Tibial nerve (tissue), 4 donors: ENCODE data around the gene EFTUD2. TPM values are rescaled to one million over a fixed set of nuclear protein-coding genes. Genes with fewer than 3 reads are reported as not detected.

Experiments
- DNase-seq, 2 donors: peaks; one replicate each; pipeline ENCODE4 v3.0.0-alpha.2; 2019; ENCODE audit warnings: low spot score in 2 of 2
- H3K27ac ChIP-seq, 4 donors: fragments of 200-600 bp; sonication (generic) in 3 of 4; one replicate each; pipeline ENCODE4 v1.5.1; 2017 to 2019; ENCODE audit warnings: mild to moderate bottlenecking in 1 of 4
- H3K27me3 ChIP-seq, 2 donors: fragments of 200-600 bp; sonication (generic) in 1 of 2; one replicate each; pipeline versions ENCODE4 v1.5.1 to v1.6.0; 2017 to 2019
- H3K36me3 ChIP-seq, 3 donors: fragments of 200-600 bp; sonication (generic); one replicate each; pipeline ENCODE4 v1.5.1; 2018 to 2019
- H3K4me1 ChIP-seq, 4 donors: fragments of 200-600 bp; sonication (generic) in 3 of 4; one replicate each; pipeline ENCODE4 v1.5.1; 2017 to 2019
- H3K4me3 ChIP-seq, 4 donors: fragments of 200-600 bp; sonication (generic) in 3 of 4; one replicate each; pipeline ENCODE4 v1.5.1; 2017 to 2019; ENCODE audit warnings: mild to moderate bottlenecking in 1 of 4, moderate library complexity in 1 of 4
- H3K9me3 ChIP-seq, 4 donors: fragments of 200-600 bp; sonication (generic) in 3 of 4; one replicate each; pipeline ENCODE4 v1.5.1; 2017 to 2019
- CTCF ChIP-seq, 5 experiments: fragments of 200-600 bp in 3 of 5; fragments of 450-650 bp in 2 of 5; sonication (generic) in 3 of 5; IDR thresholded peaks; one replicate each; pipeline ENCODE4 v1.5.1; 2016 to 2019; ENCODE audit warnings: antibody characterized with exemption in 5 of 5, mild to moderate bottlenecking in 3 of 5, moderate library complexity in 2 of 5
- EP300 ChIP-seq, 2 donors: sonication (generic); formaldehyde crosslinking; IDR thresholded peaks; one replicate each; pipeline ENCODE4 v1.6.1; 2017; ENCODE audit warnings: antibody characterized with exemption in 2 of 2, mild to moderate bottlenecking in 1 of 2
- POLR2A ChIP-seq, 2 donors: fragments of 450-650 bp; IDR thresholded peaks; one replicate each; pipeline ENCODE4 v1.6.1; 2017; ENCODE audit warnings: antibody characterized with exemption in 2 of 2, mild to moderate bottlenecking in 2 of 2, moderate library complexity in 2 of 2
- WGBS, 2 donors: methylation state at CpG; one replicate each; pipeline ENCODE4 v1.1.5; 2018; 5-methylcytosine and 5-hydroxymethylcytosine counted together
- total RNA-seq, 4 donors: library from RNA; depleted of rRNA; stranded (reverse); fragments of >200 nt; gene quantifications; one replicate each; pipeline ENCODE4 v1.1.0, GENCODE V29; 2016

EFTUD2 gene
- total RNA-seq, 4 donors from 2014 or later, result 48.9 to 137 (median 57.0) TPM

- H3K27ac ChIP-seq, result no peak overlapping the region
Observed at GRCh38 chr17:44902135-44902760, 3.0 kb upstream of the EFTUD2 start.

GRCh38 chr17:44901411-44901921, 2.2 kb upstream of the EFTUD2 start:
- Histone ChIP-seq H3K27me3 (no peaks in the 10 kb centered on the region), H3K27ac (no peak overlapping the region), H3K9me3 (no peaks in the 10 kb centered on the region), H3K4me3 (no peak overlapping the region), H3K4me1 (peaks cover 0 to 38% (median 26%) of the 10 kb centered on the region in 4 donors), H3K36me3 (peaks cover 0 to under 1% (median 0%) of the 10 kb centered on the region in 3 donors)
- TF ChIP-seq EP300 (IDR thresholded peaks at IDR 0.05) (no peak), POLR2A (IDR thresholded peaks at IDR 0.05) (no peak), CTCF (IDR thresholded peaks at IDR 0.05) (no peak)
- 65 to 82% methylated on average over 4 of the region's 4 CpGs for WGBS, 2 donors
- no peak for DNase-seq

More at GRCh38 chr17:44902135-44902760, 3.0 kb upstream of the EFTUD2 start:
- DNase-seq, result no peak
- TF ChIP-seq CTCF (IDR thresholded peaks at IDR 0.05) (no peak), POLR2A (IDR thresholded peaks at IDR 0.05) (no peak), EP300 (IDR thresholded peaks at IDR 0.05) (no peak)
- Histone ChIP-seq H3K36me3 (no peaks in the 10 kb centered on the region), H3K4me3 (no peak overlapping the region), H3K9me3 (no peaks in the 10 kb centered on the region), H3K4me1 (peaks cover 0 to 30% (median 25%) of the 10 kb centered on the region in 4 donors), H3K27me3 (no peaks in the 10 kb centered on the region)
- 86 to 87% methylated on average over 11 to 17 of the region's 17 CpGs for WGBS, 2 donors

GRCh38 chr17:44900894-44901293, 1.6 kb upstream of the EFTUD2 start:
- DNase-seq, result no peak

GRCh38 chr17:44898768-44899073, 524 bp downstream of the EFTUD2 start:
- Histone ChIP-seq H3K4me3 (peak overlapping the region; percentile 72 to 83 (median 78)), H3K36me3 (peaks cover 0 to 15% (median 0%) of the 10 kb centered on the region in 3 donors), H3K27ac (peak overlapping the region; percentile 88 to 99 (median 96)), H3K4me1 (peaks cover 0 to 48% (median 26%) of the 10 kb centered on the region in 4 donors), H3K9me3 (no peaks in the 10 kb centered on the region), H3K27me3 (no peaks in the 10 kb centered on the region)
- WGBS, 2 donors, result 0 to 2% methylated on average over 7 of the region's 7 CpGs
- no peak for DNase-seq
- TF ChIP-seq POLR2A (IDR thresholded peaks at IDR 0.05) (no peak), EP300 (IDR thresholded peaks at IDR 0.05) (no peak), CTCF (IDR thresholded peaks at IDR 0.05) (no peak)

More at GRCh38 chr17:44900894-44901293, 1.6 kb upstream of the EFTUD2 start:
- 20 to 26% methylated on average over 3 of the region's 3 CpGs for WGBS, 2 donors
- Histone ChIP-seq H3K27ac (peak overlapping the region in 2 of 4 donors; percentile 96 to 99), H3K4me1 (peaks cover 0 to 43% (median 26%) of the 10 kb centered on the region in 4 donors), H3K36me3 (peaks cover 0 to 6% (median 0%) of the 10 kb centered on the region in 3 donors), H3K9me3 (no peaks in the 10 kb centered on the region), H3K27me3 (no peaks in the 10 kb centered on the region), H3K4me3 (no peak overlapping the region)
- no peak for TF ChIP-seq POLR2A (IDR thresholded peaks at IDR 0.05)
- TF ChIP-seq CTCF (IDR thresholded peaks at IDR 0.05), result no peak
- TF ChIP-seq EP300 (IDR thresholded peaks at IDR 0.05), result no peak

GRCh38 chr17:44894642-44895041, 4.6 kb downstream of the EFTUD2 start:
- TF ChIP-seq EP300 (IDR thresholded peaks at IDR 0.05) (no peak), CTCF (IDR thresholded peaks at IDR 0.05) (no peak), POLR2A (IDR thresholded peaks at IDR 0.05) (no peak)
- no peaks in the 10 kb centered on the region for H3K9me3 ChIP-seq
- 93 to 95% methylated on average over 4 of the region's 4 CpGs for WGBS, 2 donors
- no peaks in the 10 kb centered on the region for H3K27me3 ChIP-seq
- no peak overlapping the region for H3K4me3 ChIP-seq
- H3K27ac ChIP-seq, result no peak overlapping the region
- H3K4me1 ChIP-seq, result peaks cover 0 to 34% (median 16%) of the 10 kb centered on the region in 4 donors
- peaks cover 0 to 42% (median 0%) of the 10 kb centered on the region in 3 donors for H3K36me3 ChIP-seq
- DNase-seq, result no peak
